ENCODE measurements around the gene SORCS2.

- TF ChIP-seq SP1 (IDR thresholded peaks at IDR 0.05) (no peak), L3MBTL2 (conservative IDR thresholded peaks at IDR 0.05) (no peak), FOXA1 (IDR thresholded peaks at IDR 0.05) (no peak), TARDBP (IDR thresholded peaks at IDR 0.05) (no peak), ELF4 (IDR thresholded peaks at IDR 0.05) (no peak), ARNT (IDR thresholded peaks at IDR 0.05) (no peak), NFRKB (IDR thresholded peaks at IDR 0.05) (no peak), PKNOX1 (IDR thresholded peaks at IDR 0.05) (no peak), FOXM1 (IDR thresholded peaks at IDR 0.05; ENCODE audit: borderline replicate concordance) (no peak), FOXK2 (IDR thresholded peaks at IDR 0.05) (no peak), BHLHE40 (IDR thresholded peaks at IDR 0.05; ENCODE audit: borderline replicate concordance) (no peak), ZNF384 (IDR thresholded peaks at IDR 0.05) (no peak), HDGF (IDR thresholded peaks at IDR 0.05; ENCODE audit: borderline replicate concordance) (no peak), SUZ12 (IDR thresholded peaks at IDR 0.05) (no peak)
Observed at GRCh38 chr4:7512428-7512827, 320.1 kb downstream of the SORCS2 start.
